Measurements from ENCODE around the gene KCNJ16. TPM values are rescaled to one million over a fixed set of nuclear protein-coding genes. Genes with fewer than 3 reads are reported as not detected.
"Not testable (repeated sequence)": the region's sequence is repeated elsewhere in the genome, so short reads cannot be mapped to it uniquely, and the experiment has no call there.

Gene KCNJ16
- total RNA-seq (2014; rRNA removed; shearing (Covaris generic)), result not detected in 2 replicates

- DNase-seq (ENCODE audit: low read depth), result no peak
Observed at GRCh38 chr17:70074956-70075355, at the start of gene KCNJ16. KCNJ16 (plus strand) TSS chr17:70075225; CDS start chr17:70132088, 56,863 bp downstream.

GRCh38 chr17:70028397-70028796 lies 46.6 kb upstream of the KCNJ16 start:
- DNase-seq (ENCODE audit: low read depth), result no peak

GRCh38 chr17:70028978-70029767 lies 45.9 kb upstream of the KCNJ16 start:
- DNase-seq (ENCODE audit: low read depth), result no peak

- DNase-seq (ENCODE audit: low read depth), result no peak
Observed at GRCh38 chr17:70030371-70030770, 44.7 kb upstream of the KCNJ16 start.

- no peak for DNase-seq (ENCODE audit: low read depth)
Observed at GRCh38 chr17:70031341-70031740, 43.7 kb upstream of the KCNJ16 start.

GRCh38 chr17:70033165-70033564 lies 41.9 kb upstream of the KCNJ16 start:
- DNase-seq (ENCODE audit: low read depth), result no peak

GRCh38 chr17:70034158-70034557 lies 40.9 kb upstream of the KCNJ16 start:
- no peak for DNase-seq (ENCODE audit: low read depth)

GRCh38 chr17:70037498-70037897 lies 37.5 kb upstream of the KCNJ16 start:
- DNase-seq (ENCODE audit: low read depth), result no peak

- no peak for DNase-seq (ENCODE audit: low read depth)
Observed at GRCh38 chr17:70040336-70040735, 34.7 kb upstream of the KCNJ16 start.

GRCh38 chr17:70041061-70041460 lies 34.0 kb upstream of the KCNJ16 start:
- no peak for DNase-seq (ENCODE audit: low read depth)

GRCh38 chr17:70041540-70041939 lies 33.5 kb upstream of the KCNJ16 start:
- no peak for DNase-seq (ENCODE audit: low read depth)

GRCh38 chr17:70045780-70046179 lies 29.2 kb upstream of the KCNJ16 start:
- DNase-seq (ENCODE audit: low read depth), result not testable (repeated sequence)

- no peak for DNase-seq (ENCODE audit: low read depth)
Observed at GRCh38 chr17:70047619-70048419, 27.2 kb upstream of the KCNJ16 start.

GRCh38 chr17:70049801-70050591 lies 25.0 kb upstream of the KCNJ16 start:
- no peak for DNase-seq (ENCODE audit: low read depth)

GRCh38 chr17:70050931-70051330 lies 24.1 kb upstream of the KCNJ16 start:
- DNase-seq (ENCODE audit: low read depth), result no peak

- DNase-seq (ENCODE audit: low read depth), result no peak
Observed at GRCh38 chr17:70053241-70054234, 21.5 kb upstream of the KCNJ16 start.

GRCh38 chr17:70055000-70055399 lies 20.0 kb upstream of the KCNJ16 start:
- no peak for DNase-seq (ENCODE audit: low read depth)

- DNase-seq (ENCODE audit: low read depth), result no peak
Observed at GRCh38 chr17:70059071-70059470, 16.0 kb upstream of the KCNJ16 start.

- DNase-seq (ENCODE audit: low read depth), result no peak
Observed at GRCh38 chr17:70059649-70060048, 15.4 kb upstream of the KCNJ16 start.

GRCh38 chr17:70060415-70060814 lies 14.6 kb upstream of the KCNJ16 start:
- peak; percentile 22 for DNase-seq (ENCODE audit: low read depth)

GRCh38 chr17:70067134-70067533 lies 7.9 kb upstream of the KCNJ16 start:
- no peak for DNase-seq (ENCODE audit: low read depth)
